Measurements from ENCODE around the gene MTUS2.

Gene MTUS2

DNA sequence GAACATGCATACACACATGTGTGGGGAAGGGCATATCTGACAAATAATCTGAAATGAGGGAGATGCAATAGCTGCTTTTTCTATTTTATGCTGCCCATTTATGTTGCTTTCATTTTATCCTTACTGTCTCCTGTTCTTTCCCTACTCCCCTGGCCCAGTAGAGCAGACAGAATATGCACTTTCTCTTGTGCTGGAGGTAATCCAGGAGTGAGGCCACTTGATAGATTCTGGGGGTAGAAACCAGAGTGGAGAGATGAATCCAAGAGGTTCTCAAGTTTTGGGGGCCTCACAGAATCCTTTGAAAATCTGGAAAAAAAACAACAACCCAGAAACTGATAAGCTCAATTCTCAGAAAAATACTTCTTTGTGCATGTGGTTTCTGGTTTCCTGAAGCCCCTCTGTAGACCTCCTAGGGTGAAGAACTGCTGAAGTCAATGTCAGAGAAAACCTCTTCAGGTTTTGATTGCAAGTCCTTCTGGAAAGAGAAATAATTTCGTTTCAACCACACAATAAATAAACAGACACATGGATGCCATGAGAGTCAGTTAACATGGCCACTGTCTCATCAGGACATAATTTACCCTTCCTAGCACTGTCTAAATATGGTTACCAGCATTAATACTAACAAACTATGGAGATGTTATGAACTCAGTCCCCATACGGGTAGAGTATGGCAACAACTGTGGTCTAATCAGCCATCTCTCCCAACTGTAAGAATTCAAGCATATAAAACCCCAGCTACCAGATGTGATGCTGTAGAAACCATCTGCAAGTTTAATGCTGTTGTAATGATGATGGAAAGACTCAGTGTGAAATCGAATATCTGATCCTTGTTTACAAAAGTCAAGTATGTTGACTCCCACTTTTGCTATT, 419.8 kb downstream of the MTUS2 start:
- no peak for DNase-seq (ENCODE audit: low spot score)

DNA sequence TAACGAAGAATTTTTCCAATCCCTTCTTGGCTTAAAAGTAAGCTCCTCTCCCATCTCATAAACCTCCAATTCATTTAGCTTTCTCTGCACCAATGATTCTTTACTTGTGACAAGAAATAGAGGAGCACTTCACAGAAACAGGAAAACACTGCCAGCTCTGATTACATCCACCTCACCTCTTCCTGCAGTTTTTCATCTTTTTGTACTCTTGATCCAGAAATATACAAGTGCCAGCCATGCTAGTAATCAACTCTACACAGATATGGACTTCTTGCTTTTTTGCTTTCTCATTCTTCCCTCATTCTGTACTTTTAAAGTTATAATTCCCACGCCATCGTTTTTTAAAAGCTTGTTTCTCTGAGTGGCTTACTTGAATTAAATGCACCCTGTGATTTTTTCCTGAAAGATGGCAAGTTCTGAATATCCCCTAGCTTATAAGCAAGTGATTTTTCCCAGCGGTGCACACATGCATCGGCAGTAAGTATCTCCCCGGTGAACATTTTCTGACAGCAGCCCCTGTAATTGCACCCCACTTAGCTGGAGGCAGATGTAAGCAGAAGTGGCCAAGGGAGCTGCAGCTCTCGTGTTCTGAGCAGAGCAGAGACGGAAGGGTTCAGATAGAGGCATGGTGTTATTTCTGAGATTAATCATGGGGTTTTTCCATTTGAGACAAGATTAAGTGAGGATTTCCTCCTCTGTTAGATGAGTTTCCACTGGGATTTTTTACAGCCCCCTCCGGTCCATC, 434.7 kb downstream of the MTUS2 start:
- DNase-seq (ENCODE audit: low spot score) = no peak

DNA sequence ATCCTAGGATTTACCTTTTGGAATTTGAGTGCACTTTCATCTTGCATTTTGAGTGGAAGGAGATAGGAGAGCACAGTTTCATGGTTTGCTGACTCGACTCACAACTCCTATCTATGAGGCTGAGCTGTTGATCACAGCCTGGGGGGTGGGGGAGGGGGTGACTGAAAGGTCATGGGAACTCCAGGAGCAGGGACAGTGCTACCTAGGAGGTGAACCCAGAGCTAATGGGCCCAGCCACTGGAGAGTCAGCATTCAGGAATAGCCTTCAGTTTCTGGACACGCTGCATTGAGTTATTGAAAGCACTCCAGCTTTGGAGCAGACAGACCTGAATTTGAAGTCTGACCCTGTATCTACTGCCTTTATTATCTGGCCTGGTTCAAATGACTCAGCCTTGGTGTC, 435.4 kb downstream of the MTUS2 start:
- no peak for DNase-seq (ENCODE audit: low spot score)

DNA sequence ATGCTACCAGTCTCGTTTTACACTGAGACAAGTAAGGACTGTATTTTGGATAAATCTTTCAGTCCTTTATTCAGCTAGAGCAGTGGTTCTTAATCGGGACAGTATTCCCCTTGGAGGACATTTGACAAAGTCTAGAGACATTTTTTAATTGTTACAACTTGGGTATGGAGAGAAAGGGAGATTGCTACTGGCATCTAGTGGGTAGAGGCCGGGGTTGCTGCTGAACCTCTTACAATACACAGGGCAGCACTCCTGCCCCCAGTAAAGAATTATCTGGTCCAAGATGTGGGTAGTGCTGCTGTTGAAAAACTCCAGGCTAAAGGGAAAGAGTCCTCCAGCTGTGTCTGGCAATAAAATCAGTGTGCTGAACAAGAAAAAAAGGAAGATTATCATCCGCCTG, 440.5 kb downstream of the MTUS2 start:
- DNase-seq (ENCODE audit: low spot score) = no peak

DNA sequence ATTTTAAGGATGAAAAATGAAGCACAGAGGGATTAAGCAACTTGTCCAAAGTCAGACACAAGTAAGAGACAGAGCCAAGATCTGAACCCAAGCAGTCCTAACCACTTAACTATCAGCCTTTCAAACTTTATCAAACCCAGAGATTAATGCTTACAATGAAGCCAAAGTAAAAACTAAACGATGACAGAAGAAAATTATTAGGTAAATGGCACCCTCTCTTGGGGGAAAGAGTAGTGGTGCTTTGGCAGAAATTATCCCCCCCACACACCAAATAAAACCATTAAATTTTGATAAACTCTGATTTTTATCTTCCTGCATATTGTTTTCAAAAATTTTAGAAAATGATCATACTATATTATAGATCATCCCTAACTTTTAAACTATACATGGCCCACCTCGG, 446.1 kb downstream of the MTUS2 start:
- DNase-seq (ENCODE audit: low spot score) = no peak

DNA sequence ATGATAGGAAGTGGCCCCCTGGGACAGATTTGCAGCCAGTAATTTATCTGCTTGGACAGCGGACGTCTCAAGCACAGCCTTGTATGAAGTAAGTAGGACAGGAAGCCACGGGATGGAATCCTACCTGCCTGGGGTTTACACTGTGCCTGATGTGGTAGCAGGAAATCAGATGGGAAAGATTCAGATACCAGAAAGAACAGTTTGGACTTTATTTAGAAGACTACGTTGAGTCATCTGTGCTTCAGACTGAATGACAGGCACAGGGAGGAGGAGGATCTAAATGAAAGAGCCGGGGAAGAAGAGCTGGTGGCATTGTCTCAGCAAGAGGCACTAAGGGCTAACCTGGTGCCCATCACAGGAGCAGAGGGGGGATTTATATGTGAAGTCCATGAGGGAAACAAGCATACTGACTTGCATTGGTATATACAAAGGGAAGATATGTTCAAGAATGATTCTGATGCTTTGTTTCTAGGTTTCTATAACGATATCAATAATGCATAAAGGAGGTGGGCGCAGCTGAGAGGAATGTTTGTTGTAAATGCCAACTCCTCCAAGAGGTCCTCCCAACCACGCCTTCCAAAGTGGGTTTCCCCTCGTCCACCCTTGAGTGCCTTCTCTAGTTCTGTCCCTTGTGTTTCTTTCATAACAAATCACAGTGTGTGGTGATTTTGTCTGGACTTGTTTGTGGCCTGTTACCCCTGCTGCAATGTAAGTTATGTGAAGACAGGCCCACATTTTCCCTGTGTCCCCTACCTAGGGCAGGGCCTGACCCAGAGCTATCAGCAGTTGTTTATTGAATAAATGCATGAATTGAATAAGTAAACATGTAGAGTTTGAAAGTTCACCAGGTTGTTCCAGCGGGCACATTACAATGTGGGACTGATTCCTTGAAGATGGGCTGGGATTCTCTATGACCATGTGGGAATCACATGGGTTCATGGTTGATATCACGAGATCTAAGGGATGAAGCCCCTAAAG, 446.9 kb downstream of the MTUS2 start:
- no peak for DNase-seq (ENCODE audit: low spot score)

DNA sequence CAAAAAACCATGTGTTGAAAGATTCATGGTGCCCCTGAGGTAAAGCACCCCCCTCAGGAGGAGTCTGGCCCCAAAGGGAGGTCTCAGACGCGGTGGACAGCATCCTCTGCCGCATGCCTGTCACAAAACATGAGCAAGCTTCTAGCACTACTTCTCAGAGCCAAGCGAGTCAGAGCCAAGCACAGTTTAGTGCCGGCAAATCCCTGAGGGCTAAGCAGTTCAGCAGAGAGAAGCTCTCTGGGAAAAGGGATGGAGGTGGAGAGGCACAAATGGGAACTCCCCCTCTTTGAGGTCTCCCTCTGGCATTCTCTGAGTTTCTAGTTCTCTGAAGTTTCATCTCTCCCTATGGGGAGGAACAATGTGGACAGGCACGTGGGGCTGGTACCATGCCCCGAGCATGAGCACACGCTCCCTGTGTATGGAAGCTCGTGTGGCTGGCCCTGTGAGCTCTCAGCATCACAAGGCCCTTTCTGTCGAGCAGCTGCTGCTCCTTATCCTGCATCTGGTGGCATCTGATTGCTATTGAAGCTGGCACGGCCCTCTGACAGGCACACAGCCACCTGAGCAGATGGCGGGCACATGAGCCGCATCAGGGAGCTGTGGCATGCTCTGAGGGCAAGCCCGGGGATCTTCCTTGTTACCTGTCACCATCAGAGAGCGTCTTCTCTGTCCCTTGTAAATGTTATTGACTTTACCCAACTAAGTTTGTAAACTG, 450.3 kb downstream of the MTUS2 start:
- no peak for DNase-seq (ENCODE audit: low spot score)

DNA sequence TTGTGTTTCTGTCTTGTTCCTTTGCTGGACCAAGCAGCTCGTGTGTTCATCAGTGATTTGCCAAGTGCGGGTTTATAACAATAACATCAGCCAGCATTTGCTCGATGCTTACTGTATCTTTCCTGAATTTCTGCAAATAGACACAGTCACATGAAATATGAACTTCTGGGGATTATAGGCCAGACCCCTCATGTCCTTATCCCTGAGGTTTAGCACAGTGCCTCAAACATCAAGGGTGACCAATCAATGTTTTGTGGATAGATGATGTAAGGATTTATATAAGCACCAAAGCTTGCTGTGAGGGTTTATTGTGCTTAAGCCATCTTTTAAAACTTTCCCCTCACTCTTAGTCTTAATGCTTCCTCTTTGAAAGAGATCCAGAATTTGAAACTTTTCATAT, 451.5 kb downstream of the MTUS2 start:
- no peak for DNase-seq (ENCODE audit: low spot score)

DNA sequence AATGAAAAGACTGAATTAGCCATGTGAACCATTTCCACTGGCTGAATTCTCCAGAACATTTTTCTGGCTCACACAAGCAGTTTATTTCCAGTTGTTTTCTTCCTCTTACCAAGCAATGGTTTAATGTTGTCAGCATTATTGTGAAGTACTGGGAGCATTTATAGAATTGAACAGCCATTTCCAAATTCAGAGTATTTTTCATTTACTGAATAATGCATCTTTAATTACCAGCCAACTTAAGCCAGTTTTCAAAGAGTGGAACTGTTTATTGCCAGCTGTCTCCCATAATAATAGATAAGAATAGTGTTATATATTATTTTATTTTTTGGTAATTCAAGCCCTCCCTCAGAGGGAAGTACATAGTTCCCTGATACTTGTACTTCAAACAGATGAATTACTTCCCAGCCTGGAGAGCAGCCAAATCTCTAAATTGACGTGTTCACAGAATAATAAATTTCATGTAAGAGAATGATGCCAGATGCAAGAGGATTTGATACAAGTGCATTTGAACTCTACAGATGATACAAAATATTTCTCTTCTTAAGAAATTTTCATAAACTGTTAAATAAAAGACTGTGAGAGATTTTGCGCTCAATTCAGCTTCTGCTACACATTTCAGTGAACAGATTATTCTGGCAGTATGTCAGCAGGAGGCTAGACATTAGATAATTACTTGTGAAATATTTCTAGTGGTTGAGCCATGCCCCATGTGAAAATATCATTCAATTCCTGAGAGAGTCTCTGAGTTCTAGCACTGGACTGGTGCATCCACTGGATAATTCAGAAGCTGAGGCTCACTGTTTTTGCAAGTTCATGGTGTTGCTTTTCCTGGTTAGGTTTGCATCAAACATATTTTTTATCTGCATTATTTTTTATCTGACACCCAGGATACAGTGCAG, 459.5 kb downstream of the MTUS2 start:
- no peak for DNase-seq (ENCODE audit: low spot score)

DNA sequence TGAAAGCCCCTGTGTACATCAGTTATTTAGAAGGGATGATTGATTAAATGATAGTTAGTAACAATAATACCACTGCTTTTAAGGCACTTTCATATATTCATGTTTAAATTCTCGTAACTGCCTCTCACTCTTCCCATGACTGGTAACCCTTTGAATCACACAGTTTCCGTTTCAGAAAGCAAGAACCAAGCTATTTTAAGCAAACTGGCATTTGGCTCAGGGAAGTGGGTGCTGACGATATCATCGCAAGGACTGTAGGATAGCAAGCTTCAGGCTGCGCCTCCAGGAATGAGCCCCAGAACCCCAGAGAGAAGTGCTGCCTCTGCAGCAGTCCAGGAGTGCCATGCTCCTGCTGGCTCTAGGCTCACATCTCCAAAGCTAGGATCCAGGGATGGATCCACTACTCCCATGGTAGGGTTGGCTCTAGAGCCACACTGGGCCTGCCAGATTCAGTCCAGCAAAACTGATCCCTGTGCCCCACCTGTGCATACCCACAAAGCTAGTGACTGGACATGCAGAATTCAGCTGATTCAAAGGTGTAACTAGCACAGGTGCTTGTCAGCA, 461.9 kb downstream of the MTUS2 start:
- no peak for DNase-seq (ENCODE audit: low spot score)

DNA sequence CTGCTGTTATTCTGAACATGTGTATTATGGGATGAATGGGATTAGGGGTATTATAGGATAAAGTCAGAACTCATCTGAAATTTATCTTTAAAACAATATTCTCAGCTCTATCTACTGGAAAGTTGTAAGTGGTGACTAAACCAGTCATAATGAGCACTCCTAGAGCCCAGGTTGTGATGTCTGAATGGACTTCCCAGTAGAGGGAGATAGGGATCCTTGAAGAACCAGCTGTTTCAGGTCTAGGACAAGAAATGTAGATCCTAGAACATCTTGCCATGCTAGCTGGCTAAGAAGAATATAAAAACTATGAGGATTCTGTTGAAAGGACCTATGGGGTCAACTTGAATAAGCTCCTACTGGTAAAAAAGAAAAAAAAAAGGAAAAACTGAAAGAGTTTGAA, 464.6 kb downstream of the MTUS2 start:
- no peak for DNase-seq (ENCODE audit: low spot score)

DNA sequence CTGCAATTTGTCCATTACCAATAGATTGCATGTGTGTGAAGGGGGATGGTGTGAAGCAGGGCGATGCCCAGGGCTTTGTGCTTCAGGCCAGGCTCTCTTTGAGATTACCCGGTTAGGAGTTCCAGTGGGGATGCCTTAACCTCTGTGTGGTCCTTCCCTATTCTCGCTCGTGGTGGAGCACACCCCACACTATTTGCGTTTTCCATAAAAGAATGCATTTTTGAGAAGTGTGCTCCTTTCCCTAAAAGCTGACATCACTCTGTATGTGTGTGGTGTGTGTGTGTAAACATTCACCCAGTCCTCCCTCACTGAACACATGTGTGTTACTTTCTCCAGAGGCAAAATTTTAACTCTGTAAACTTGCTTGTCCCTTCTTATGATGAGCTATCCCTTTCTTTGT, 467.1 kb downstream of the MTUS2 start:
- DNase-seq (ENCODE audit: low spot score) = no peak

DNA sequence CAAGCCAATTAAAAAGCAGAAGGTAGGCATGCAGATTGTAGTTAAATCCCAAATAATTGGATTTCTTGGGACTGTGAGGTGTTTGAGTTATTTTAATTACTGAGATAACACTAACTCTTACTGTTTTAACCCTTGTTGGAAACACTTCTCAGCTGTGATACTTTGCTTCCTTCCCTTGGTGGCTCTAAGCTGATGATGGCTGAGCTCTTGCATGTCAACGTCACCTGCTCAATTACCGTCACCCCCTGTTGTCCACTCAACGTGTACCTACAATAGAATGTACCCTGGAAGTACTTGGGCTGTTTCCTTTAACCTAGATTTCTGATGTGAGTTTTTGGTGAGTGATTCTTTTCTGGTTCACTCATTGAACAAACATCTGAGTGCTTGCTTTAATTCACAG, 471.9 kb downstream of the MTUS2 start:
- no peak for DNase-seq (ENCODE audit: low spot score)

DNA sequence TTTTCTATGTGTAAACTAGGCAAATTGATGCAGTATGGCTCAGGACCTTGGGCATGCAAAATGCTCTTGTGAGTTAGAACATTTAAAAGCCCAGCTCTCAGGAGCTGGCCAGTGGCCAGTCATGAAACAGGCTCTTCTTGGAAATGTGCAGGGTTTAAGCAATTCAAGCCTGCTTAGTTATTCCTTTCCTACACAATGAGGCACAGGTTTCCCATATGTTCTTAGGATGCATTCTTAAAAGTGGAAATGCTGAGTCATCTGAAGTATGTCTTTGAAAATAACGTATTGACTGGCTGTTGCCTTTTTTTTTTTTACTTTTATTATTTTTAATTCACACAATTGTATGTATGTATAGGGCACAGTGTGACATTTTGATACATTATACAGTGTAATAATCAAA, 474.7 kb downstream of the MTUS2 start:
- no peak for DNase-seq (ENCODE audit: low spot score)

DNA sequence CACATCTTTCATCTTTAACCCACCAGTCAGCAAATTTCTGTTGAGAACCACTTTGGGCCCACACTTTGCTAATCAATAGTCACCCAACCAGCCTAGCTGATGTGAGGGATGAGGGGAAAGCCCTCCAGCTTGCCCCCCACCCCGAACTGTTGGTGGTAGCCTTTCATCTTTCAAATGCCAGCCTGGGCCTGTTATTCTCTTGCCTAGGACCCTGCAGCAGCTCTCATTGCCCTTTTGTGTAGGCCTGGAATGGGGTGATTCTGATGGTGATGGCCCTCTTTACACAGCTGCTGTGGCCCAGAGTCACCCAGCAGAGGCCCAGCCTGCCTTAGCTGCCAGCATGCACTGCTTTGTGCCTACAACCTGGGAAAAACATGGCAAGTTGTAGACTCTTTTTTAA, 480.9 kb downstream of the MTUS2 start:
- DNase-seq (ENCODE audit: low spot score) = no peak

DNA sequence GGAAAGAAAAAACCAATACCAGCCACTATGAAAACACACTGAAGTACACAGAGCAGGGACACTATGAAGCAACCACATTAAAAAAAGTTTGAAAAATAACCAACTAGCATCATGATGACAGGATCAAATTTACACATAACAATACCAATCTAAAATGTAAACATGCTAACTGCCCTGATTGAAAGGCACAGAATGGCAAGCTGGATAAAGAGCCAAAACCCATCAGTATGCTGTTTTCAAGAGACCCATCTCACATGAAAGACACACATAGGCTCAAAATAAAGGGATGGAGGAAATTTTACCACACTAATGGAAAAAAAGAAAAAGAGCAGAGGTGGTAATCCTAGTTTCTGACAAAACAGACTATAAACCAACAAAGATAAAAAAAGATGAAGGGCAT, 484.0 kb downstream of the MTUS2 start:
- DNase-seq (ENCODE audit: low spot score) = no peak

DNA sequence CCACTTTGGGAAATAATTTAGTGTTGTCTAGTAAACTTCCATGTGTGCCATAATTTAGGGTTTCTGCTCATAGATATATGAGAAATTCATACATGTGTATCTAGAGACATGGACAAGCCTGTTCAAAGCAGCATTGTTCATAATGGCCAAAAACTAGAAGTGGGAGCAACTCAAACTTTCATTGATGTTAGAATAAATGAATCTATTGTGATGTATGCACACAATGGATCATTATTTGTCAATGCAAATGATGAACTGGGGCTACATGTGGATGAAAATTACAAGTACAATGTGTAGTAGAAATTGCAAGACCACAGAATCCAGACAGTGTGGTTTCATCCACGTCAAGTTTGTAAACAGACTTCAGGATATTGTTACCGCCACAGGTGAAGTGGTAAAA, 490.7 kb downstream of the MTUS2 start:
- no peak for DNase-seq (ENCODE audit: low spot score)

DNA sequence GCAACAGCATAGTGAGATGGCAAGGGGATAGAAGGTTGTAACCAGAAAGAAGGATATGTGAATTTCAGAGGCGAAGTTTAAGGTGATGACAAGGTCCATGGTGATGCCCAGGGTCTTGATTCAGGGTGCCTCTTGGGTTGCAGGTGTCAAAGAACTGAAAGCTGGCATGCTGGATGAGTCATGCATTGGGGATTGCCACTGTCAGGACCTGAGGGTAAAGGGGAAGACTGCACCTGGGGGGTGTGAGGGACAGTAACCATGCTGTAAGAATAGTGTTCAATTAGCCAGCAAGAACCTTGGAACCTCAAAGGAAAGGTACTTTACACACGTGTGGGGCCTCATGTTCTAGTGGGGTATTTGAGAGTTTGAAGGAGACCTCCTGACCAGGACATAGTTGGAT, 495.7 kb downstream of the MTUS2 start:
- DNase-seq (ENCODE audit: low spot score) = no peak

DNA sequence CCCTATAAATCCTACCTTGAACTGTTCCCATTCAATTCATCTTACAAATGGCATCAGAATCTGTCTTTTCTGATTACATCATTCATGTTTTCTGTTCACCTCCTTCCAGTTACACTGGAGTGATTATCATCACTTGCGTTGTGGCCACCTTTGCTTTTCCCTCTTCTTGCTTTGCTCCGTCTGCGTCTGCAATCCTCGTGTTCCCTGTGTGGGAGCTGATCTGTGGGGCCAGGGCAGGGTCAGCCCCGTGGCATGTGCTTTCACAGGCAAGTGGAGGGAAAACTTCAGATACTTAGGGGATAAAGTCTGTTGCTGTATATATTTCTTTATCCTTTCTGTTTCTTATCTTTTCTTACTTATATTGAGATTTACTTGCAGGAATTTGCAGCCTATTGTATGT, 497.7 kb downstream of the MTUS2 start:
- no peak for DNase-seq (ENCODE audit: low spot score)

DNA sequence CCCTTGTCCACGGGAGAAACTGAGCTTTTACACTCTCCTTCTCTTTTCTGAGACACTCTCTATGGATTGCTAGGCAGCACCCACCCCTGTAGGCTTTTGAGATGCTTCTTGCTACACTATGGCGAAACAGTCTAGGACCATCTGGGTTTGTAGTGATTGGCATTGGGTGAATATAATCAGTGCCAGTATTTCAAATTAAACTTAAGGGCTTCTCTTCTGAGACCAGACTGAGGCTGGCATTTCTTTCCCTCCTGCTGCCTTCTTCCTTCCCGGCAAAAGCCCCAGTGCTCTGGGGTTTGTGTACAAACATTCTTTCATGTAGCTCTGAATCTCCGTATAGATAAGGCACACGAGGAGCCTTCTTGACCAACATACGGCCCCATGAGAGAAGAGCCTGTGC, 498.6 kb downstream of the MTUS2 start:
- DNase-seq (ENCODE audit: low spot score) = no peak
